ENCODE measurements around the gene RBM25.

RBM25 gene

GRCh38 chr14:73146111-73146510 lies 87.8 kb downstream of the RBM25 start:
- Histone ChIP-seq H3K4me3 (ENCODE audit: low read depth, low read length) (no peak overlapping the region), H3K79me2 (ENCODE audit: control insufficient read depth, insufficient read depth, low read length, poor library complexity) (no peaks in the 10 kb centered on the region), H3K18ac (ENCODE audit: low read length) (no peak overlapping the region), H3K9me3 (ENCODE audit: insufficient read depth, low read depth, low read length) (no peaks in the 10 kb centered on the region), H4K12ac (ENCODE audit: low read depth, low read length) (no peak overlapping the region), H4K8ac (ENCODE audit: low read depth, low read length) (no peak overlapping the region), H3K79me1 (ENCODE audit: low read length) (no peaks in the 10 kb centered on the region), H3K36me3 (ENCODE audit: control insufficient read depth in 1 of 2, insufficient read depth in 2 of 2, low read length in 2 of 2) (peaks cover 2 to 14% of the 10 kb centered on the region in 2 experiments), H3K4me1 (ENCODE audit: control insufficient read depth in 1 of 2, insufficient read depth in 2 of 2, low read length in 2 of 2) (no peaks in the 10 kb centered on the region), H2AK5ac (ENCODE audit: low read length) (no peak overlapping the region), H2BK120ac (ENCODE audit: insufficient read depth, low read length, poor library complexity) (no peak overlapping the region), H2BK12ac (ENCODE audit: low read length) (no peak overlapping the region), H2AFZ (ENCODE audit: insufficient read depth, low read length, poor library complexity) (no peak overlapping the region), H3K27me3 (ENCODE audit: insufficient read depth, low read length) (no peaks in the 10 kb centered on the region), H3K14ac (ENCODE audit: low read length) (no peak overlapping the region), H2BK5ac (ENCODE audit: low read depth, low read length, poor library complexity) (no peak overlapping the region), H3K23ac (ENCODE audit: low read length) (no peak overlapping the region), H3K27ac (ENCODE audit: low read depth, low read length) (no peak overlapping the region), H3K4me2 (ENCODE audit: low read length) (no peak overlapping the region), H3K9ac (ENCODE audit: low read length) (no peak overlapping the region), H3K4ac (ENCODE audit: low read depth, low read length) (no peak overlapping the region), H4K91ac (ENCODE audit: low read depth, low read length) (no peak overlapping the region)
- DNase-seq, result no peak
- WGBS (ENCODE audit: extremely low coverage, insufficient coverage, insufficient read length), result no CpG with 5 or more reads among the region's 3 CpGs

GRCh38 chr14:73149753-73150152 lies 91.4 kb downstream of the RBM25 start:
- H4K8ac ChIP-seq (ENCODE audit: low read depth, low read length), result no peak overlapping the region
- no peaks in the 10 kb centered on the region for H3K9me3 ChIP-seq (ENCODE audit: insufficient read depth, low read depth, low read length)
- peak in 1 of 2 donors; percentile 18 for DNase-seq
- H3K4me3 ChIP-seq (ENCODE audit: low read depth, low read length), result no peak overlapping the region
- H2BK12ac ChIP-seq (ENCODE audit: low read length), result no peak overlapping the region
- H3K27me3 ChIP-seq (ENCODE audit: insufficient read depth, low read length), result no peaks in the 10 kb centered on the region
- H2BK120ac ChIP-seq (ENCODE audit: insufficient read depth, low read length, poor library complexity), result no peak overlapping the region
- H3K4me1 ChIP-seq (ENCODE audit: control insufficient read depth in 1 of 2, insufficient read depth in 2 of 2, low read length in 2 of 2), result no peaks in the 10 kb centered on the region
- no peak overlapping the region for H3K23ac ChIP-seq (ENCODE audit: low read length)
- no peak overlapping the region for H4K12ac ChIP-seq (ENCODE audit: low read depth, low read length)
- no peak overlapping the region for H3K18ac ChIP-seq (ENCODE audit: low read length)
- no peaks in the 10 kb centered on the region for H3K79me2 ChIP-seq (ENCODE audit: control insufficient read depth, insufficient read depth, low read length, poor library complexity)
- no peak overlapping the region for H2AFZ ChIP-seq (ENCODE audit: insufficient read depth, low read length, poor library complexity)
- H4K91ac ChIP-seq (ENCODE audit: low read depth, low read length), result no peak overlapping the region
- peaks cover 12 to 18% of the 10 kb centered on the region in 2 experiments for H3K36me3 ChIP-seq (ENCODE audit: control insufficient read depth in 1 of 2, insufficient read depth in 2 of 2, low read length in 2 of 2)
- H2AK5ac ChIP-seq (ENCODE audit: low read length), result no peak overlapping the region
- no CpG with 5 or more reads among the region's 2 CpGs for WGBS (ENCODE audit: extremely low coverage, insufficient coverage, insufficient read length)
- no peak overlapping the region for H3K4me2 ChIP-seq (ENCODE audit: low read length)
- no peak overlapping the region for H3K4ac ChIP-seq (ENCODE audit: low read depth, low read length)
- no peak overlapping the region for H3K9ac ChIP-seq (ENCODE audit: low read length)
- no peaks in the 10 kb centered on the region for H3K79me1 ChIP-seq (ENCODE audit: low read length)
- no peak overlapping the region for H3K14ac ChIP-seq (ENCODE audit: low read length)
- H2BK5ac ChIP-seq (ENCODE audit: low read depth, low read length, poor library complexity), result no peak overlapping the region
- no peak overlapping the region for H3K27ac ChIP-seq (ENCODE audit: low read depth, low read length)

- H3K4me1 ChIP-seq (ENCODE audit: control insufficient read depth in 1 of 2, insufficient read depth in 2 of 2, low read length in 2 of 2), result no peaks in the 10 kb centered on the region
- H3K9me3 ChIP-seq (ENCODE audit: insufficient read depth, low read depth, low read length), result no peaks in the 10 kb centered on the region
- H4K91ac ChIP-seq (ENCODE audit: low read depth, low read length), result no peak overlapping the region
- no peak overlapping the region for H2BK120ac ChIP-seq (ENCODE audit: insufficient read depth, low read length, poor library complexity)
- no peaks in the 10 kb centered on the region for H3K79me1 ChIP-seq (ENCODE audit: low read length)
- H2BK12ac ChIP-seq (ENCODE audit: low read length), result no peak overlapping the region
- no peak overlapping the region for H3K27ac ChIP-seq (ENCODE audit: low read depth, low read length)
- H3K36me3 ChIP-seq (ENCODE audit: control insufficient read depth in 1 of 2, insufficient read depth in 2 of 2, low read length in 2 of 2), result peaks cover 19 to 22% of the 10 kb centered on the region in 2 experiments
- H3K9ac ChIP-seq (ENCODE audit: low read length), result no peak overlapping the region
- H3K4ac ChIP-seq (ENCODE audit: low read depth, low read length), result no peak overlapping the region
- H2AFZ ChIP-seq (ENCODE audit: insufficient read depth, low read length, poor library complexity), result no peak overlapping the region
- H3K27me3 ChIP-seq (ENCODE audit: insufficient read depth, low read length), result no peaks in the 10 kb centered on the region
- no peak overlapping the region for H3K18ac ChIP-seq (ENCODE audit: low read length)
- H3K4me3 ChIP-seq (ENCODE audit: low read depth, low read length), result no peak overlapping the region
- H4K8ac ChIP-seq (ENCODE audit: low read depth, low read length), result no peak overlapping the region
- H2BK5ac ChIP-seq (ENCODE audit: low read depth, low read length, poor library complexity), result no peak overlapping the region
- DNase-seq, result peak in 1 of 2 donors; percentile 33
- H3K79me2 ChIP-seq (ENCODE audit: control insufficient read depth, insufficient read depth, low read length, poor library complexity), result no peaks in the 10 kb centered on the region
- no peak overlapping the region for H3K4me2 ChIP-seq (ENCODE audit: low read length)
- H4K12ac ChIP-seq (ENCODE audit: low read depth, low read length), result no peak overlapping the region
- H3K23ac ChIP-seq (ENCODE audit: low read length), result no peak overlapping the region
- H3K14ac ChIP-seq (ENCODE audit: low read length), result no peak overlapping the region
- H2AK5ac ChIP-seq (ENCODE audit: low read length), result no peak overlapping the region
Observed at GRCh38 chr14:73153272-73153671, 94.9 kb downstream of the RBM25 start.

- H4K91ac ChIP-seq (ENCODE audit: low read depth, low read length), result no peak overlapping the region
- H2BK120ac ChIP-seq (ENCODE audit: insufficient read depth, low read length, poor library complexity), result no peak overlapping the region
- peaks cover 13 to 18% of the 10 kb centered on the region in 2 experiments for H3K36me3 ChIP-seq (ENCODE audit: control insufficient read depth in 1 of 2, insufficient read depth in 2 of 2, low read length in 2 of 2)
Observed at GRCh38 chr14:73162251-73162650, 103.9 kb downstream of the RBM25 start.

More at GRCh38 chr14:73162251-73162650, 103.9 kb downstream of the RBM25 start:
- Histone ChIP-seq H2AFZ (ENCODE audit: insufficient read depth, low read length, poor library complexity) (no peak overlapping the region), H3K79me2 (ENCODE audit: control insufficient read depth, insufficient read depth, low read length, poor library complexity) (no peaks in the 10 kb centered on the region), H3K9me3 (ENCODE audit: insufficient read depth, low read depth, low read length) (peaks cover 3% of the 10 kb centered on the region), H3K14ac (ENCODE audit: low read length) (no peak overlapping the region), H2BK5ac (ENCODE audit: low read depth, low read length, poor library complexity) (no peak overlapping the region), H4K8ac (ENCODE audit: low read depth, low read length) (no peak overlapping the region), H3K27ac (ENCODE audit: low read depth, low read length) (no peak overlapping the region), H3K4me3 (ENCODE audit: low read depth, low read length) (no peak overlapping the region), H3K27me3 (ENCODE audit: insufficient read depth, low read length) (no peaks in the 10 kb centered on the region), H3K23ac (ENCODE audit: low read length) (no peak overlapping the region), H3K4ac (ENCODE audit: low read depth, low read length) (no peak overlapping the region), H3K9ac (ENCODE audit: low read length) (no peak overlapping the region), H3K18ac (ENCODE audit: low read length) (no peak overlapping the region), H2AK5ac (ENCODE audit: low read length) (no peak overlapping the region), H4K12ac (ENCODE audit: low read depth, low read length) (no peak overlapping the region), H3K4me1 (ENCODE audit: control insufficient read depth in 1 of 2, insufficient read depth in 2 of 2, low read length in 2 of 2) (no peaks in the 10 kb centered on the region), H3K79me1 (ENCODE audit: low read length) (no peaks in the 10 kb centered on the region), H3K4me2 (ENCODE audit: low read length) (no peak overlapping the region), H2BK12ac (ENCODE audit: low read length) (no peak overlapping the region)
- DNase-seq, result no peak
- no CpG with 5 or more reads among the region's 11 CpGs for WGBS (ENCODE audit: extremely low coverage, insufficient coverage, insufficient read length)

Data from trophoblast cell (in vitro differentiated cells and primary cell).